ENCODE measurements around the gene UBE2J2.

DNA sequence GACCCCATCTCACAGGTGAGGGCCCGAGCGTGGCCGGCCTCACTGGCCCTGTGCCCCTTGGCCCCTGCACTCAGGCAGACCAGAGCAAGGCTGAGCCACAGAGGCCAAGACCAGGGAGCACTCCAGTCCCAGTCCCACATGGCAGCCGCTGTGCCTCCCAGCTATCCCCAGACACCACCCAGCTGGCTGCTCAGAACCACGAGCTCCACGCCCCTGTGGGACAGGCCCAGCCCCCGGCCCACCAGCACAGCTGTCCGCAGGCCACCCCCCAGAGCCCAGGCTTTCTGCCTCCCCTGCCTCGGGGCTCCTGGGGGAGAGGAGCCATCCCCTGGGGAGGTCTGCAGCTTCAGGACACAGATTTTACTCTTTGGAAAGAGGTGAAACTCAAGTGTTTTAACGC is 18.0 kb downstream of the UBE2J2 start:
- TF ChIP-seq, protein P1, sequence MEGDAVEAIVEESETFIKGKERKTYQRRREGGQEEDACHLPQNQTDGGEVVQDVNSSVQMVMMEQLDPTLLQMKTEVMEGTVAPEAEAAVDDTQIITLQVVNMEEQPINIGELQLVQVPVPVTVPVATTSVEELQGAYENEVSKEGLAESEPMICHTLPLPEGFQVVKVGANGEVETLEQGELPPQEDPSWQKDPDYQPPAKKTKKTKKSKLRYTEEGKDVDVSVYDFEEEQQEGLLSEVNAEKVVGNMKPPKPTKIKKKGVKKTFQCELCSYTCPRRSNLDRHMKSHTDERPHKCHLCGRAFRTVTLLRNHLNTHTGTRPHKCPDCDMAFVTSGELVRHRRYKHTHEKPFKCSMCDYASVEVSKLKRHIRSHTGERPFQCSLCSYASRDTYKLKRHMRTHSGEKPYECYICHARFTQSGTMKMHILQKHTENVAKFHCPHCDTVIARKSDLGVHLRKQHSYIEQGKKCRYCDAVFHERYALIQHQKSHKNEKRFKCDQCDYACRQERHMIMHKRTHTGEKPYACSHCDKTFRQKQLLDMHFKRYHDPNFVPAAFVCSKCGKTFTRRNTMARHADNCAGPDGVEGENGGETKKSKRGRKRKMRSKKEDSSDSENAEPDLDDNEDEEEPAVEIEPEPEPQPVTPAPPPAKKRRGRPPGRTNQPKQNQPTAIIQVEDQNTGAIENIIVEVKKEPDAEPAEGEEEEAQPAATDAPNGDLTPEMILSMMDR (conservative IDR thresholded peaks at IDR 0.05; ENCODE audit: low read depth, low read length), result no peak
- TF ChIP-seq, protein P2, sequence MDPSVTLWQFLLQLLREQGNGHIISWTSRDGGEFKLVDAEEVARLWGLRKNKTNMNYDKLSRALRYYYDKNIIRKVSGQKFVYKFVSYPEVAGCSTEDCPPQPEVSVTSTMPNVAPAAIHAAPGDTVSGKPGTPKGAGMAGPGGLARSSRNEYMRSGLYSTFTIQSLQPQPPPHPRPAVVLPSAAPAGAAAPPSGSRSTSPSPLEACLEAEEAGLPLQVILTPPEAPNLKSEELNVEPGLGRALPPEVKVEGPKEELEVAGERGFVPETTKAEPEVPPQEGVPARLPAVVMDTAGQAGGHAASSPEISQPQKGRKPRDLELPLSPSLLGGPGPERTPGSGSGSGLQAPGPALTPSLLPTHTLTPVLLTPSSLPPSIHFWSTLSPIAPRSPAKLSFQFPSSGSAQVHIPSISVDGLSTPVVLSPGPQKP (IDR thresholded peaks at IDR 0.05; ENCODE audit: borderline replicate concordance, low read depth, low read length), result no peak
- TF ChIP-seq MAZ (IDR thresholded peaks at IDR 0.05; ENCODE audit: borderline replicate concordance, low read depth, low read length) (no peak), SMC3 (IDR thresholded peaks at IDR 0.05; ENCODE audit: low read depth, low read length) (no peak), RAD21 (IDR thresholded peaks at IDR 0.05; ENCODE audit: low read length) (no peak), RFX5 (IDR thresholded peaks at IDR 0.05; ENCODE audit: low read depth, low read length) (no peak), BHLHE40 (IDR thresholded peaks at IDR 0.05; ENCODE audit: low read depth, low read length) (no peak), CEBPB (IDR thresholded peaks at IDR 0.05; ENCODE audit: low read depth, low read length) (no peak), CHD1 (IDR thresholded peaks at IDR 0.05; ENCODE audit: low read depth, low read length) (no peak), POLR2A (IDR thresholded peaks at IDR 0.05; ENCODE audit: low read depth, low read length) (no peak), NFE2L2 (IDR thresholded peaks at IDR 0.05; ENCODE audit: low read depth, low read length) (no peak), MXI1 (IDR thresholded peaks at IDR 0.05; ENCODE audit: borderline replicate concordance, low read depth, low read length) (no peak), FOS (IDR thresholded peaks at IDR 0.05; ENCODE audit: low read depth, low read length) (no peak)
- TF ChIP-seq, protein P3, sequence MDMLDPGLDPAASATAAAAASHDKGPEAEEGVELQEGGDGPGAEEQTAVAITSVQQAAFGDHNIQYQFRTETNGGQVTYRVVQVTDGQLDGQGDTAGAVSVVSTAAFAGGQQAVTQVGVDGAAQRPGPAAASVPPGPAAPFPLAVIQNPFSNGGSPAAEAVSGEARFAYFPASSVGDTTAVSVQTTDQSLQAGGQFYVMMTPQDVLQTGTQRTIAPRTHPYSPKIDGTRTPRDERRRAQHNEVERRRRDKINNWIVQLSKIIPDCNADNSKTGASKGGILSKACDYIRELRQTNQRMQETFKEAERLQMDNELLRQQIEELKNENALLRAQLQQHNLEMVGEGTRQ (IDR thresholded peaks at IDR 0.05; ENCODE audit: low read depth, low read length), result no peak

All from IMR-90 (cell line).